ENCODE results near the gene ASB17. TPM values are rescaled to one million over a fixed set of nuclear protein-coding genes. Genes with fewer than 3 reads are reported as not detected.
"Not testable (repeated sequence)": the region's sequence is repeated elsewhere in the genome, so short reads cannot be mapped to it uniquely, and the experiment has no call there.

The ASB17 gene
- polyA plus RNA-seq (2013): not detected

- no peak within 1 kb of the TSS for H3K4me3 ChIP-seq (ENCODE audit: control insufficient read depth in 1 of 7, extremely low read depth in 1 of 7, insufficient read depth in 4 of 7, low read depth in 2 of 7, low read length in 6 of 7)
- no peaks in the 10 kb centered on the region for H3K9me3 ChIP-seq (ENCODE audit: control extremely low read depth in 1 of 5, control insufficient read depth in 4 of 5, insufficient read depth in 2 of 5, low read depth in 1 of 5, low read length in 4 of 5)
- no peak within 1 kb of the TSS for H3K27ac ChIP-seq (ENCODE audit: insufficient read depth in 1 of 2, low read depth in 1 of 2, low read length in 2 of 2, poor library complexity in 1 of 2, severe bottlenecking in 2 of 2)
- H3K27me3 ChIP-seq (replicated peaks in 2 of 5; ENCODE audit: control insufficient read depth in 4 of 5, insufficient read depth in 5 of 5, low read length in 4 of 5): no peaks in the 10 kb centered on the region
- DNase-seq: no peak
- no peaks in the 10 kb centered on the region for H3K36me3 ChIP-seq (ENCODE audit: control insufficient read depth in 4 of 4, insufficient read depth in 4 of 4, low read length in 3 of 4)
- POLR2A ChIA-PET: no interaction called here
- CTCF ChIA-PET: no interaction called here
- peaks cover 0 to 3% (median 0%) of the 10 kb centered on the region in 4 experiments for H3K4me1 ChIP-seq (ENCODE audit: control extremely low read depth in 1 of 4, control insufficient read depth in 4 of 4, insufficient read depth in 4 of 4, low read length in 3 of 4)
- WGBS (ENCODE audit: insufficient coverage): no CpG with 5 or more reads among the region's 1 CpG
Measured at GRCh38 chr1:75932304-75932703, at the start of gene ASB17. TSS of gene ASB17 (minus strand) at chr1:75932404. CDS start at chr1:75932291, 113 bp downstream.

- DNase-seq: no peak
- ChIA-PET POLR2A (no interaction called here), CTCF (interaction anchor here (1.1 to 1.4 kb wide), 2 partner anchors 10 to 1145 kb away, joined by 3 read pairs; no protein-coding TSS in a partner anchor)
- no peaks in the 10 kb centered on the region for H3K27me3 ChIP-seq (replicated peaks in 2 of 5; ENCODE audit: control insufficient read depth in 4 of 5, insufficient read depth in 5 of 5, low read length in 4 of 5)
- peaks cover 0 to 6% (median 2%) of the 10 kb centered on the region in 5 experiments for H3K9me3 ChIP-seq (ENCODE audit: control extremely low read depth in 1 of 5, control insufficient read depth in 4 of 5, insufficient read depth in 2 of 5, low read depth in 1 of 5, low read length in 4 of 5)
- 81% methylated on average over 4 of the region's 6 CpGs for WGBS (ENCODE audit: insufficient coverage)
- no peak overlapping the region for H3K4me3 ChIP-seq (ENCODE audit: control insufficient read depth in 1 of 7, extremely low read depth in 1 of 7, insufficient read depth in 4 of 7, low read depth in 2 of 7, low read length in 6 of 7)
- H3K27ac ChIP-seq (ENCODE audit: insufficient read depth in 1 of 2, low read depth in 1 of 2, low read length in 2 of 2, poor library complexity in 1 of 2, severe bottlenecking in 2 of 2): no peak overlapping the region
- H3K4me1 ChIP-seq (ENCODE audit: control extremely low read depth in 1 of 4, control insufficient read depth in 4 of 4, insufficient read depth in 4 of 4, low read length in 3 of 4): no peaks in the 10 kb centered on the region
- no peaks in the 10 kb centered on the region for H3K36me3 ChIP-seq (ENCODE audit: control insufficient read depth in 4 of 4, insufficient read depth in 4 of 4, low read length in 3 of 4)
Measured at GRCh38 chr1:75980972-75981897, 49.0 kb upstream of the ASB17 start.

GRCh38 chr1:75970631-75971030 lies 38.4 kb upstream of the ASB17 start:
- CTCF ChIA-PET: interaction anchor here (0.6 kb wide), 1 partner anchor 204 kb away, joined by 4 read pairs; no protein-coding TSS in a partner anchor
- no peak overlapping the region for H3K4me3 ChIP-seq (ENCODE audit: control insufficient read depth in 1 of 7, extremely low read depth in 1 of 7, insufficient read depth in 4 of 7, low read depth in 2 of 7, low read length in 6 of 7)
- no peaks in the 10 kb centered on the region for H3K4me1 ChIP-seq (ENCODE audit: control extremely low read depth in 1 of 4, control insufficient read depth in 4 of 4, insufficient read depth in 4 of 4, low read length in 3 of 4)
- POLR2A ChIA-PET: no interaction called here
- no peaks in the 10 kb centered on the region for H3K9me3 ChIP-seq (ENCODE audit: control extremely low read depth in 1 of 5, control insufficient read depth in 4 of 5, insufficient read depth in 2 of 5, low read depth in 1 of 5, low read length in 4 of 5)
- H3K36me3 ChIP-seq (ENCODE audit: control insufficient read depth in 4 of 4, insufficient read depth in 4 of 4, low read length in 3 of 4): no peaks in the 10 kb centered on the region
- no peaks in the 10 kb centered on the region for H3K27me3 ChIP-seq (replicated peaks in 2 of 5; ENCODE audit: control insufficient read depth in 4 of 5, insufficient read depth in 5 of 5, low read length in 4 of 5)
- H3K27ac ChIP-seq (ENCODE audit: insufficient read depth in 1 of 2, low read depth in 1 of 2, low read length in 2 of 2, poor library complexity in 1 of 2, severe bottlenecking in 2 of 2): no peak overlapping the region
- DNase-seq: no peak

GRCh38 chr1:75969550-75969949 lies 37.3 kb upstream of the ASB17 start:
- no peaks in the 10 kb centered on the region for H3K36me3 ChIP-seq (ENCODE audit: control insufficient read depth in 4 of 4, insufficient read depth in 4 of 4, low read length in 3 of 4)
- no peak overlapping the region for H3K4me3 ChIP-seq (ENCODE audit: control insufficient read depth in 1 of 7, extremely low read depth in 1 of 7, insufficient read depth in 4 of 7, low read depth in 2 of 7, low read length in 6 of 7)
- no peaks in the 10 kb centered on the region for H3K27me3 ChIP-seq (replicated peaks in 2 of 5; ENCODE audit: control insufficient read depth in 4 of 5, insufficient read depth in 5 of 5, low read length in 4 of 5)
- ChIA-PET POLR2A (no interaction called here), CTCF (no interaction called here)
- no peaks in the 10 kb centered on the region for H3K4me1 ChIP-seq (ENCODE audit: control extremely low read depth in 1 of 4, control insufficient read depth in 4 of 4, insufficient read depth in 4 of 4, low read length in 3 of 4)
- DNase-seq: no peak
- H3K9me3 ChIP-seq (ENCODE audit: control extremely low read depth in 1 of 5, control insufficient read depth in 4 of 5, insufficient read depth in 2 of 5, low read depth in 1 of 5, low read length in 4 of 5): no peaks in the 10 kb centered on the region
- H3K27ac ChIP-seq (ENCODE audit: insufficient read depth in 1 of 2, low read depth in 1 of 2, low read length in 2 of 2, poor library complexity in 1 of 2, severe bottlenecking in 2 of 2): no peak overlapping the region
- 96% methylated on average over 3 of the region's 3 CpGs for WGBS (ENCODE audit: insufficient coverage)

GRCh38 chr1:75967719-75968118 lies 35.5 kb upstream of the ASB17 start:
- CTCF ChIA-PET: interaction anchor here (0.9 to 1.4 kb wide), 2 partner anchors 38 to 59 kb away, joined by 3 to 4 read pairs; no protein-coding TSS in a partner anchor
- no peaks in the 10 kb centered on the region for H3K27me3 ChIP-seq (replicated peaks in 2 of 5; ENCODE audit: control insufficient read depth in 4 of 5, insufficient read depth in 5 of 5, low read length in 4 of 5)
- POLR2A ChIA-PET: no interaction called here
- no peak overlapping the region for H3K4me3 ChIP-seq (ENCODE audit: control insufficient read depth in 1 of 7, extremely low read depth in 1 of 7, insufficient read depth in 4 of 7, low read depth in 2 of 7, low read length in 6 of 7)
- no peaks in the 10 kb centered on the region for H3K9me3 ChIP-seq (ENCODE audit: control extremely low read depth in 1 of 5, control insufficient read depth in 4 of 5, insufficient read depth in 2 of 5, low read depth in 1 of 5, low read length in 4 of 5)
- H3K27ac ChIP-seq (ENCODE audit: insufficient read depth in 1 of 2, low read depth in 1 of 2, low read length in 2 of 2, poor library complexity in 1 of 2, severe bottlenecking in 2 of 2): no peak overlapping the region
- WGBS (ENCODE audit: insufficient coverage): 86% methylated on average over 1 of the region's 1 CpG
- no peaks in the 10 kb centered on the region for H3K36me3 ChIP-seq (ENCODE audit: control insufficient read depth in 4 of 4, insufficient read depth in 4 of 4, low read length in 3 of 4)
- no peak for DNase-seq
- no peaks in the 10 kb centered on the region for H3K4me1 ChIP-seq (ENCODE audit: control extremely low read depth in 1 of 4, control insufficient read depth in 4 of 4, insufficient read depth in 4 of 4, low read length in 3 of 4)

- POLR2A ChIA-PET: no interaction called here
- H3K27ac ChIP-seq (ENCODE audit: insufficient read depth in 1 of 2, low read depth in 1 of 2, low read length in 2 of 2, poor library complexity in 1 of 2, severe bottlenecking in 2 of 2): no peak overlapping the region
- H3K9me3 ChIP-seq (ENCODE audit: control extremely low read depth in 1 of 5, control insufficient read depth in 4 of 5, insufficient read depth in 2 of 5, low read depth in 1 of 5, low read length in 4 of 5): peaks cover 0 to 6% (median 0%) of the 10 kb centered on the region in 5 experiments
- no peak overlapping the region for H3K4me3 ChIP-seq (ENCODE audit: control insufficient read depth in 1 of 7, extremely low read depth in 1 of 7, insufficient read depth in 4 of 7, low read depth in 2 of 7, low read length in 6 of 7)
- no peaks in the 10 kb centered on the region for H3K4me1 ChIP-seq (ENCODE audit: control extremely low read depth in 1 of 4, control insufficient read depth in 4 of 4, insufficient read depth in 4 of 4, low read length in 3 of 4)
- H3K27me3 ChIP-seq (replicated peaks in 2 of 5; ENCODE audit: control insufficient read depth in 4 of 5, insufficient read depth in 5 of 5, low read length in 4 of 5): no peaks in the 10 kb centered on the region
- CTCF ChIA-PET: no interaction called here
- H3K36me3 ChIP-seq (ENCODE audit: control insufficient read depth in 4 of 4, insufficient read depth in 4 of 4, low read length in 3 of 4): no peaks in the 10 kb centered on the region
- no peak for DNase-seq
Measured at GRCh38 chr1:75964760-75965408, 32.7 kb upstream of the ASB17 start.

- 97% methylated on average over 7 of the region's 10 CpGs for WGBS (ENCODE audit: insufficient coverage)
- H3K4me3 ChIP-seq (ENCODE audit: control insufficient read depth in 1 of 7, extremely low read depth in 1 of 7, insufficient read depth in 4 of 7, low read depth in 2 of 7, low read length in 6 of 7); POLR2A ChIA-PET; H3K9me3 ChIP-seq (ENCODE audit: control extremely low read depth in 1 of 5, control insufficient read depth in 4 of 5, insufficient read depth in 2 of 5, low read depth in 1 of 5, low read length in 4 of 5); H3K27me3 ChIP-seq (replicated peaks in 2 of 5; ENCODE audit: control insufficient read depth in 4 of 5, insufficient read depth in 5 of 5, low read length in 4 of 5); DNase-seq; H3K4me1 ChIP-seq (ENCODE audit: control extremely low read depth in 1 of 4, control insufficient read depth in 4 of 4, insufficient read depth in 4 of 4, low read length in 3 of 4); H3K27ac ChIP-seq (ENCODE audit: insufficient read depth in 1 of 2, low read depth in 1 of 2, low read length in 2 of 2, poor library complexity in 1 of 2, severe bottlenecking in 2 of 2); H3K36me3 ChIP-seq (ENCODE audit: control insufficient read depth in 4 of 4, insufficient read depth in 4 of 4, low read length in 3 of 4): not testable (repeated sequence)
- CTCF ChIA-PET: interaction anchor here (0.6 kb wide), 1 partner anchor 159 kb away, joined by 3 read pairs; no protein-coding TSS in a partner anchor
Measured at GRCh38 chr1:75964110-75964759, 32.0 kb upstream of the ASB17 start.

Data from common myeloid progenitor, CD34-positive (primary cell).